ENCODE results near the gene SWAP70. TPM values are rescaled to one million over a fixed set of nuclear protein-coding genes. Genes with fewer than 3 reads are reported as not detected.

SWAP70 gene
- total RNA-seq, 1 donor from 2014 or later = 33.7 TPM

DNA sequence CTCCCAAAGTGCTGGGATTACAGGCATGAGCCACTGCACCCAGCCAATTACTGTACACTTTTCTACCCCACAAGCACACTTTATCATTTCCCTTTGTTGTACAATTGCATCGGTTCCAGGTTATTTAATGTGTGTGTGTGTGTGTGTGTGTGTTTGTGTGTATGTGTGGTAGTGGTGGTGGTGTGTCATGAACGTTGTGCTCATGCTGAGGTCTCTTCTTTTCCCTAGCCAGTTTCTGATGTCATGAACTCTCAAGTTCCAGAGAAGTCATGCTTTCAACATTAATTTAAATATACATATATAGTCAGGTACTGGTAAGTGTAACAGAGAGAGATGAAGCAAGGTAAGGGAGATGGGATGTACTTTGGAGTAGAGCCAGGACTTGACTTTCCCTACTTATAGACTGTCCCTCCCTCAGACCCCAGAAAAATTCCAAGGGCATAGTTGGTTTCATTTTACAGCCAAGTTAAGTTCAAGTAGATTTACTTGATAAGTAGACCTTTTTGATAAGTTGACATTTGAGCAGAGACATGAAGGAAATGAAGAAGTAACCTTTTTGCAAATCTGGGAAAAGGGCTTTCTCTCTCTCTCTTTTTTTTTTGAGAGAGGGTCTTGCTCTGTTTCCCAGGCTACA is 47.7 kb upstream of the SWAP70 start:
- Mint-ChIP-seq H3K27me3 (ENCODE audit: low read depth, unreplicated experiment) (no peaks in the 10 kb centered on the region), H3K4me1 (ENCODE audit: low read depth, unreplicated experiment) (peaks cover 31% of the 10 kb centered on the region), H3K9me3 (ENCODE audit: unreplicated experiment) (no peaks in the 10 kb centered on the region), H3K36me3 (ENCODE audit: low read depth, unreplicated experiment) (peaks cover 3% of the 10 kb centered on the region), H3K4me3 (ENCODE audit: unreplicated experiment) (no peak overlapping the region), H3K27ac (ENCODE audit: unreplicated experiment) (no peak overlapping the region)
- H3K9ac ChIP-seq (ENCODE audit: low read length) = no peak overlapping the region
- FAIRE-seq (no peak), DNase-seq (ENCODE audit: low read depth) (no peak)
- H3K4me1 ChIP-seq (ENCODE audit: insufficient read depth, low read length) = peaks cover 29% of the 10 kb centered on the region
- H2AFZ ChIP-seq (ENCODE audit: low read depth, low read length) = no peak overlapping the region
- no peak for TF ChIP-seq EZH2 (IDR thresholded peaks at IDR 0.05; ENCODE audit: insufficient read depth, low read length)
- TF ChIP-seq, protein P1, sequence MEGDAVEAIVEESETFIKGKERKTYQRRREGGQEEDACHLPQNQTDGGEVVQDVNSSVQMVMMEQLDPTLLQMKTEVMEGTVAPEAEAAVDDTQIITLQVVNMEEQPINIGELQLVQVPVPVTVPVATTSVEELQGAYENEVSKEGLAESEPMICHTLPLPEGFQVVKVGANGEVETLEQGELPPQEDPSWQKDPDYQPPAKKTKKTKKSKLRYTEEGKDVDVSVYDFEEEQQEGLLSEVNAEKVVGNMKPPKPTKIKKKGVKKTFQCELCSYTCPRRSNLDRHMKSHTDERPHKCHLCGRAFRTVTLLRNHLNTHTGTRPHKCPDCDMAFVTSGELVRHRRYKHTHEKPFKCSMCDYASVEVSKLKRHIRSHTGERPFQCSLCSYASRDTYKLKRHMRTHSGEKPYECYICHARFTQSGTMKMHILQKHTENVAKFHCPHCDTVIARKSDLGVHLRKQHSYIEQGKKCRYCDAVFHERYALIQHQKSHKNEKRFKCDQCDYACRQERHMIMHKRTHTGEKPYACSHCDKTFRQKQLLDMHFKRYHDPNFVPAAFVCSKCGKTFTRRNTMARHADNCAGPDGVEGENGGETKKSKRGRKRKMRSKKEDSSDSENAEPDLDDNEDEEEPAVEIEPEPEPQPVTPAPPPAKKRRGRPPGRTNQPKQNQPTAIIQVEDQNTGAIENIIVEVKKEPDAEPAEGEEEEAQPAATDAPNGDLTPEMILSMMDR (IDR thresholded peaks at IDR 0.05; ENCODE audit: insufficient read depth, low read depth, low read length) = no peak
- H3K27ac ChIP-seq (ENCODE audit: low read depth, low read length) = no peak overlapping the region
- no peak overlapping the region for H3K4me2 ChIP-seq (ENCODE audit: low read length)
- no peaks in the 10 kb centered on the region for H3K27me3 ChIP-seq (ENCODE audit: insufficient read depth, low read length)
- H4K20me1 ChIP-seq (ENCODE audit: insufficient read depth, low read length) = no peaks in the 10 kb centered on the region
- no peak overlapping the region for H3K4me3 ChIP-seq (ENCODE audit: insufficient read depth, low read depth, low read length)
- no peaks in the 10 kb centered on the region for H3K36me3 ChIP-seq (ENCODE audit: insufficient read depth, low read length)
- no peaks in the 10 kb centered on the region for H3K79me2 ChIP-seq (ENCODE audit: insufficient read depth, low read length)
- no peaks in the 10 kb centered on the region for H3K9me3 ChIP-seq (ENCODE audit: insufficient read depth, low read depth, low read length)

DNA sequence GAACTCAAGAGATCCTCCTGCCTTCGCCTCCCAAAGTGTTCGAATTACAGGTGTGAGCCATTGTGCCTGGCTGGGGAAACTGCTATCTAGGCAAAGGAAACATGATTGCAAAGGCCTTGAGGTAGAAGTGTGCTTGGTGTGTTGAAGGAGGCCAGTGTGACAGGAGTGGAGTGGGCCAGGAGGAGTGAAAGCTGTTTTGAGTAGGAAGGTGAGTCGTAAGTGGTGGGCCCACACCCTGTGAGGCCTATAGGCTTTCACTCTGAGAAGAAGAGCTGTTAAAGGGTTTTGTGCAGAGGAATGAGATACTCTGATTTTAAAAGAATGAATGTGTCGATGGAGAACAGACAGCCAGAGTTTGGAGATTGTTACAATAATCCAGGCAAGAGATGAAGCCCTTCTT is 47.0 kb upstream of the SWAP70 start:
- H3K79me2 ChIP-seq (ENCODE audit: insufficient read depth, low read length) = no peaks in the 10 kb centered on the region
- Mint-ChIP-seq H3K9me3 (ENCODE audit: unreplicated experiment) (peaks cover 2% of the 10 kb centered on the region), H3K4me3 (ENCODE audit: unreplicated experiment) (no peak overlapping the region), H3K4me1 (ENCODE audit: low read depth, unreplicated experiment) (peaks cover 30% of the 10 kb centered on the region), H3K27me3 (ENCODE audit: low read depth, unreplicated experiment) (no peaks in the 10 kb centered on the region), H3K27ac (ENCODE audit: unreplicated experiment) (peak overlapping the region; percentile 21), H3K36me3 (ENCODE audit: low read depth, unreplicated experiment) (peaks cover 1% of the 10 kb centered on the region)
- FAIRE-seq = no peak
- H3K9ac ChIP-seq (ENCODE audit: low read length) = no peak overlapping the region
- H3K36me3 ChIP-seq (ENCODE audit: insufficient read depth, low read length) = no peaks in the 10 kb centered on the region
- no peak overlapping the region for H3K4me2 ChIP-seq (ENCODE audit: low read length)
- H3K9me3 ChIP-seq (ENCODE audit: insufficient read depth, low read depth, low read length) = no peaks in the 10 kb centered on the region
- DNase-seq (ENCODE audit: low read depth) = no peak
- H4K20me1 ChIP-seq (ENCODE audit: insufficient read depth, low read length) = no peaks in the 10 kb centered on the region
- no peak for TF ChIP-seq EZH2 (IDR thresholded peaks at IDR 0.05; ENCODE audit: insufficient read depth, low read length)
- TF ChIP-seq, protein P1 (IDR thresholded peaks at IDR 0.05; ENCODE audit: insufficient read depth, low read depth, low read length) = no peak
- H3K4me1 ChIP-seq (ENCODE audit: insufficient read depth, low read length) = peaks cover 29% of the 10 kb centered on the region
- H3K27ac ChIP-seq (ENCODE audit: low read depth, low read length) = no peak overlapping the region
- no peak overlapping the region for H2AFZ ChIP-seq (ENCODE audit: low read depth, low read length)
- H3K27me3 ChIP-seq (ENCODE audit: insufficient read depth, low read length) = no peaks in the 10 kb centered on the region
- H3K4me3 ChIP-seq (ENCODE audit: insufficient read depth, low read depth, low read length) = no peak overlapping the region

DNA sequence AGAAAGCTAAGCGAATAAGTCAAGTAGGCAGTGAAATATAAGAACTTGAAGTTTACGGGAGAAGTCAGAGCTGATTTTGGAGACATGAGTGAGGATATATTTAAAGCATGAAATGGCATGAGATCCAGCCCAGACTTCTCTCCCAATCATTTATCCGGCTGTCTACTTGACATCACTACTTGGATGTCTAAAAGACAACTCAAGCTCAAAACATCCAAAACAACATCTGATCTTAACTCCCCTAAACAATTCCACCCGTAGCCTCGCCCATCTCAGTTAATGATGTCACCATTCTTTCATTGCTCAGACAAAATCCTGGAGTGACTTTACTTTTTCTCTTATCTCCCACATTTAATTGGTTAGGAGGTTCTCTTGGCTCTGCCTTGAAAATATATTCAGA is 45.9 kb upstream of the SWAP70 start:
- no peak for TF ChIP-seq EZH2 (IDR thresholded peaks at IDR 0.05; ENCODE audit: insufficient read depth, low read length)
- TF ChIP-seq, protein P1 (IDR thresholded peaks at IDR 0.05; ENCODE audit: insufficient read depth, low read depth, low read length) = no peak
- Histone ChIP-seq H3K27ac (ENCODE audit: low read depth, low read length) (no peak overlapping the region), H3K4me1 (ENCODE audit: insufficient read depth, low read length) (peaks cover 23% of the 10 kb centered on the region), H3K27me3 (ENCODE audit: insufficient read depth, low read length) (no peaks in the 10 kb centered on the region), H2AFZ (ENCODE audit: low read depth, low read length) (no peak overlapping the region), H3K79me2 (ENCODE audit: insufficient read depth, low read length) (no peaks in the 10 kb centered on the region), H3K4me3 (ENCODE audit: insufficient read depth, low read depth, low read length) (no peak overlapping the region), H3K9me3 (ENCODE audit: insufficient read depth, low read depth, low read length) (no peaks in the 10 kb centered on the region), H3K36me3 (ENCODE audit: insufficient read depth, low read length) (no peaks in the 10 kb centered on the region), H3K9ac (ENCODE audit: low read length) (no peak overlapping the region), H4K20me1 (ENCODE audit: insufficient read depth, low read length) (no peaks in the 10 kb centered on the region), H3K4me2 (ENCODE audit: low read length) (no peak overlapping the region)
- DNase-seq (ENCODE audit: low read depth) = peak; percentile 62
- Mint-ChIP-seq H3K4me1 (ENCODE audit: low read depth, unreplicated experiment) (peaks cover 25% of the 10 kb centered on the region), H3K9me3 (ENCODE audit: unreplicated experiment) (peaks cover 2% of the 10 kb centered on the region), H3K27me3 (ENCODE audit: low read depth, unreplicated experiment) (no peaks in the 10 kb centered on the region), H3K36me3 (ENCODE audit: low read depth, unreplicated experiment) (peaks cover 1% of the 10 kb centered on the region), H3K4me3 (ENCODE audit: unreplicated experiment) (no peak overlapping the region), H3K27ac (ENCODE audit: unreplicated experiment) (peak overlapping the region; percentile 27)
- FAIRE-seq = no peak

Measured in astrocyte (in vitro differentiated cells and primary cell).